Smooth muscle cell (in vitro differentiated cells): ENCODE results near the gene RAPGEF3. TPM values are rescaled to one million over a fixed set of nuclear protein-coding genes. Genes with fewer than 3 reads are reported as not detected.

Experiments used
- DNase-seq: peaks from one replicate; lab custom pipeline; 2025; ENCODE audit not compliant: unreplicated experiment; lab: John Stamatoyannopoulos, UW
- H2AFZ ChIP-seq: fragments of 200-600 bp; sonication (generic); 2 replicates; pipeline ENCODE4 v1.6.0; 2016; ENCODE audit warnings: antibody characterized with exemption, low read depth, mild to moderate bottlenecking
- H3F3A ChIP-seq: fragments of 200-600 bp; sonication (generic); 2 replicates; pipeline ENCODE4 v1.6.0; 2017; ENCODE audit warnings: antibody characterized with exemption, low read depth
- H3K27ac ChIP-seq: fragments of 200-600 bp; sonication (generic); 2 replicates; pipeline ENCODE4 v1.5.1; 2016; ENCODE audit warnings: low read depth, mild to moderate bottlenecking
- H3K27me3 ChIP-seq: fragments of 200-600 bp; sonication (generic); 2 replicates; pipeline ENCODE4 v1.6.1; 2016; ENCODE audit warnings: low read depth, mild to moderate bottlenecking
- H3K36me3 ChIP-seq: fragments of 200-600 bp; sonication (generic); 2 replicates; pipeline ENCODE4 v1.5.1; 2016; ENCODE audit warnings: low read depth
- H3K4me1 ChIP-seq: fragments of 200-600 bp; sonication (generic); 2 replicates; pipeline ENCODE4 v1.5.1; 2016; ENCODE audit warnings: low read depth
- H3K4me2 ChIP-seq: fragments of 200-600 bp; sonication (generic); 2 replicates; pipeline ENCODE4 v1.6.0; 2016; ENCODE audit warnings: mild to moderate bottlenecking
- H3K4me3 ChIP-seq: fragments of 200-600 bp; sonication (generic); 2 replicates; pipeline ENCODE4 v1.5.1; 2016; ENCODE audit warnings: mild to moderate bottlenecking
- H3K79me2 ChIP-seq: fragments of 200-600 bp; sonication (generic); 2 replicates; pipeline ENCODE4 v1.6.0; 2016; ENCODE audit warnings: low read depth, mild to moderate bottlenecking
- H3K9ac ChIP-seq: fragments of 200-600 bp; sonication (generic); 2 replicates; pipeline ENCODE4 v1.6.0; 2016; ENCODE audit warnings: low read depth
- H3K9me3 ChIP-seq: fragments of 200-600 bp; sonication (generic); replicated peaks from 2 replicates; pipeline ENCODE4 v1.5.1; 2016; ENCODE audit warnings: low read depth
- H4K20me1 ChIP-seq: fragments of 200-600 bp; sonication (generic); 2 replicates; pipeline ENCODE4 v1.6.0; 2016; ENCODE audit warnings: low read depth
- WGBS: methylation state at CpG from one replicate; pipeline ENCODE4 v1.1.7; 2016; ENCODE audit warnings: low lambda C conversion rate; 5-methylcytosine and 5-hydroxymethylcytosine counted together
- polyA plus RNA-seq: library from polyadenylated mRNA; unstranded; fragments of >200 nt; fragmentation: Nextera tagmentation; extraction: Ambion mirVana; gene quantifications from 2 replicates; pipeline ENCODE4 v1.2.1, GENCODE V29; 2016
- total RNA-seq: library from RNA; depleted of rRNA; stranded (reverse); fragments of >200 nt; gene quantifications from 2 replicates; pipeline ENCODE4 v1.2.3, GENCODE V29; 2014
- TF ChIP-seq, protein P1 (sequence below): fragments of 200-600 bp; sonication (generic); IDR thresholded peaks from 2 replicates; pipeline ENCODE4 v1.5.1; 2017; ENCODE audit warnings: borderline replicate concordance, mild to moderate bottlenecking, antibody characterized with exemption; ENCODE audit not compliant: insufficient read depth, poor library complexity, severe bottlenecking

Gene RAPGEF3
- total and polyA plus RNA-seq, 2 experiments from 2014 or later = 1.9 to 5.6 TPM

DNA sequence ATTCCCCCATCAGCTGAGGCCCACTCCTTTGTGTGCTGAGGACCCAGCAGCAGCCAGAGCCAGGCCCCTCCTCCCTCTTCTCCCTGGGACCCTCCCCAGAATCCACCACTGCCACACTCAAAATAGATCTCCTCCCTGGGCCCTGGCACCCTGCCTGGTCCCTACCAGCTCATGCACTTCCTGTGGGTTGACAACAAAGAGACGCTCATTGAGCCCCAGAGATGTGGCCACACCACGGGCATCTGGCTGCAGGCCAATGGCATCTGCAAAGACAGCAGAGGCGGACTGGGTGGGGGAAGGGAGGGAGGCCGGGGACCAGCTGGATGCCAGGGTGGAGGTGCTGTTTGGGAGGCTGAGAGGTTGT is 17.4 kb downstream of the RAPGEF3 start:
- WGBS = 23% methylated on average over 4 of the region's 4 CpGs
- no peaks in the 10 kb centered on the region for H3K9me3 ChIP-seq
- no peaks in the 10 kb centered on the region for H3K27me3 ChIP-seq
- H3K79me2 ChIP-seq = no peaks in the 10 kb centered on the region
- no peak overlapping the region for H3K4me3 ChIP-seq
- H2AFZ ChIP-seq = no peak overlapping the region
- H3K9ac ChIP-seq = no peak overlapping the region
- H3K27ac ChIP-seq = no peak overlapping the region
- H3K4me2 ChIP-seq = peak overlapping the region; percentile 31
- H3K4me1 ChIP-seq = peaks cover 12% of the 10 kb centered on the region
- peak; percentile 32 for DNase-seq
- TF ChIP-seq, protein P1, sequence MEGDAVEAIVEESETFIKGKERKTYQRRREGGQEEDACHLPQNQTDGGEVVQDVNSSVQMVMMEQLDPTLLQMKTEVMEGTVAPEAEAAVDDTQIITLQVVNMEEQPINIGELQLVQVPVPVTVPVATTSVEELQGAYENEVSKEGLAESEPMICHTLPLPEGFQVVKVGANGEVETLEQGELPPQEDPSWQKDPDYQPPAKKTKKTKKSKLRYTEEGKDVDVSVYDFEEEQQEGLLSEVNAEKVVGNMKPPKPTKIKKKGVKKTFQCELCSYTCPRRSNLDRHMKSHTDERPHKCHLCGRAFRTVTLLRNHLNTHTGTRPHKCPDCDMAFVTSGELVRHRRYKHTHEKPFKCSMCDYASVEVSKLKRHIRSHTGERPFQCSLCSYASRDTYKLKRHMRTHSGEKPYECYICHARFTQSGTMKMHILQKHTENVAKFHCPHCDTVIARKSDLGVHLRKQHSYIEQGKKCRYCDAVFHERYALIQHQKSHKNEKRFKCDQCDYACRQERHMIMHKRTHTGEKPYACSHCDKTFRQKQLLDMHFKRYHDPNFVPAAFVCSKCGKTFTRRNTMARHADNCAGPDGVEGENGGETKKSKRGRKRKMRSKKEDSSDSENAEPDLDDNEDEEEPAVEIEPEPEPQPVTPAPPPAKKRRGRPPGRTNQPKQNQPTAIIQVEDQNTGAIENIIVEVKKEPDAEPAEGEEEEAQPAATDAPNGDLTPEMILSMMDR = no peak
- H4K20me1 ChIP-seq = no peaks in the 10 kb centered on the region
- H3F3A ChIP-seq = no peaks in the 10 kb centered on the region
- H3K36me3 ChIP-seq = no peaks in the 10 kb centered on the region

DNA sequence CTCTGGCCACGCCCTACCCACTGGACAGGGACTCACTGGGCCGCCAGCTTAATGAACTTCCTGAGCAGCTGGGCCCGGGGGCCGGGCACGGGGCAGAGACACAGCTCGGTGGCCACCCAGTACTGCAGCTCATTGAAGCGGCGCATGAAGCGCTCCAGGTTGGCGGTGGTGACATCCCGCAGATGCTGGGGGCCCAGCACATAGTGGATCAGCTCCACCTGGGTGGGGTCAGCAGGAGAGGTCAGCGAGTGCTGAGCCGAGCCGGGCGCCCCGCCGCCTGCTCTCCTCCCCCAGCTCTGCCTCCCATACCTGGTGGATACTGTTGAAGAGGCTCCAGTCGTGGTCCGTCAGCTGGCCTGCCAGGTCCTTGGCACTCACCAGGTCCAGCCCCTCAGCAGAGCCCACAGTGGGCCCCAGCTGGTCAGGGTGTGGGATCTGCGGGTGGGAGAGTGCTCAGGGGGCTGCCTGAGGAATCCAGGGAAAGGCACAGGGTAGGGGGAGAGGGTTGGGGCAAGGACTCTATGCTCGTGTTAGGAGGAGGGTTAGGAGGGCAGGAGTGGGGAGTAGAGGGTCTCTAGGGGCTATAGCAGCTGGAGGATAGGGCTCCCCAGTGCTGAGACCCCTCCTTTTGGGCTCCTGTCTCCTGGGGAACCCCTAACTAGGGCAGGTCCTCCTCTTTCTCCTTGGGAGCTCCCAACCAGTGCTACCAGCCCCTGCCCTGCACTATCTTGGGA is 17.9 kb downstream of the RAPGEF3 start:
- DNase-seq = no peak
- Histone ChIP-seq H3K27ac (no peak overlapping the region), H3K9me3 (no peaks in the 10 kb centered on the region), H3K4me1 (peaks cover 12% of the 10 kb centered on the region), H3K36me3 (no peaks in the 10 kb centered on the region), H3K9ac (no peak overlapping the region), H3K4me3 (no peak overlapping the region), H3K27me3 (no peaks in the 10 kb centered on the region), H3F3A (no peaks in the 10 kb centered on the region), H3K79me2 (no peaks in the 10 kb centered on the region), H4K20me1 (no peaks in the 10 kb centered on the region), H2AFZ (no peak overlapping the region), H3K4me2 (peak overlapping the region; percentile 31)
- WGBS = 92% methylated on average over 19 of the region's 21 CpGs
- TF ChIP-seq, protein P1 = no peak

DNA sequence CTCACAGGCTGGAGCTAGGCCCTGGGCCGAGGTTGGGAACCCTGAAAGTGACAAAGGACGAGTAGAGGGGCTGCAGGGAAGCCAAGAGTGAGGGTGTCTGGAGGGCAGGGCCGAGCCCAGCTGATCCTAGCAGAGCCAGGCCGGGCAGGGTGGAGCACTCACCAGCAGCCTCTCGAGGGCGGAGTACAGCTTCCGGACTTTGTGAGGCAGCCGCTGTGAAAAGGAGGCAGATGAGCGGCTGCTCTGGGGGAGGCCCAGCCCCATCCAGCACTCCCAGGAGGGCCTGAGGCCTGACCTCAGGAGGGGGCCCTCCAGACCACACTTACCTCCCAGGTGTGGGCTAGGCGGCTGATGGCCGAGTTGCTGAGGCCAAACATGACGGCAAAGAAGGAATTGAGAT is 18.7 kb downstream of the RAPGEF3 start:
- Histone ChIP-seq H3K4me3 (no peak overlapping the region), H3K9ac (no peak overlapping the region), H3K36me3 (no peaks in the 10 kb centered on the region), H3F3A (no peaks in the 10 kb centered on the region), H3K27ac (no peak overlapping the region), H3K27me3 (no peaks in the 10 kb centered on the region), H4K20me1 (no peaks in the 10 kb centered on the region), H3K9me3 (no peaks in the 10 kb centered on the region), H2AFZ (no peak overlapping the region), H3K4me2 (no peak overlapping the region), H3K79me2 (no peaks in the 10 kb centered on the region), H3K4me1 (peaks cover 17% of the 10 kb centered on the region)
- 85% methylated on average over 12 of the region's 12 CpGs for WGBS
- TF ChIP-seq, protein P1 = no peak
- no peak for DNase-seq

DNA sequence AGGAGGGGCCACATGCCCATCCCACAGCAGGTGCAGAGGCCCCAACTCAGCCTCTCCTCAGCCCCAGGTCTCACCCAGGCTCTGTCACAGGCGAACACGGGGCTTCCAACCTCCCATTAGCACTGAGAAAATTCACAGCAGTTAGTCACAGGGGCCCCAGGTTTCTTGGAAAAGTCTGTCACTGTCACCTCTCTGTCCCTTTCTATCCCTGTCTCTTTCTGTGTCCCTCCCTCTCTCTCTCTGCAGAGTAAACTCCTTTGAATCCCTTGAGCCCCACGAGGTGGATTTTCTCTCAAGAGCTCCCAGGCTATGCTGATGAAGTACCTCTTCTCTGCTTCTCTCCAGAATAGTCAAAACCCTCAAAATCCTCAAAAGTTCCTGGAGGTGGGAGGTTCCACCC is 19.4 kb downstream of the RAPGEF3 start:
- Histone ChIP-seq H3K27ac (no peak overlapping the region), H3K9ac (no peak overlapping the region), H4K20me1 (no peaks in the 10 kb centered on the region), H3K9me3 (no peaks in the 10 kb centered on the region), H2AFZ (no peak overlapping the region), H3K4me3 (no peak overlapping the region), H3F3A (no peaks in the 10 kb centered on the region), H3K27me3 (no peaks in the 10 kb centered on the region), H3K4me2 (no peak overlapping the region), H3K79me2 (no peaks in the 10 kb centered on the region), H3K36me3 (no peaks in the 10 kb centered on the region), H3K4me1 (peaks cover 23% of the 10 kb centered on the region)
- no peak for DNase-seq
- WGBS = 86% methylated on average over 3 of the region's 3 CpGs
- TF ChIP-seq, protein P1 = no peak
